D341Med (cell line): Measurements from ENCODE around the gene KIF1B.

Experiments used
- DNase-seq: peaks from one replicate; pipeline ENCODE4 v3.0.0; 2012; ENCODE audit warnings: low spot score

Gene KIF1B

GRCh38 chr1:10209905-10210810 is at the start of gene KIF1B:
KIF1B (plus strand) TSS chr1:10210570; CDS start chr1:10232329, 21,759 bp downstream.
- peak; percentile 100 for DNase-seq

GRCh38 chr1:10160907-10161490 is 49.4 kb upstream of the KIF1B start:
- no peak for DNase-seq

GRCh38 chr1:10161541-10162290 is 48.7 kb upstream of the KIF1B start:
- DNase-seq, result no peak

GRCh38 chr1:10168912-10169514 is 41.4 kb upstream of the KIF1B start:
- no peak for DNase-seq

GRCh38 chr1:10170239-10170574 is 40.2 kb upstream of the KIF1B start:
- no peak for DNase-seq

GRCh38 chr1:10171105-10171767 is 39.1 kb upstream of the KIF1B start:
- no peak for DNase-seq

GRCh38 chr1:10171995-10172669 is 38.2 kb upstream of the KIF1B start:
- DNase-seq, result no peak

GRCh38 chr1:10173582-10173981 is 36.8 kb upstream of the KIF1B start:
- no peak for DNase-seq

GRCh38 chr1:10177876-10178275 is 32.5 kb upstream of the KIF1B start:
- no peak for DNase-seq

GRCh38 chr1:10178597-10179405 is 31.6 kb upstream of the KIF1B start:
- no peak for DNase-seq

- DNase-seq, result no peak
These were observed 30.8 kb upstream of the KIF1B start for GRCh38 chr1:10179406-10180091.

- no peak for DNase-seq
These were observed 29.2 kb upstream of the KIF1B start for GRCh38 chr1:10181154-10181553.

GRCh38 chr1:10185759-10186158 is 24.6 kb upstream of the KIF1B start:
- DNase-seq, result no peak

GRCh38 chr1:10186331-10187025 is 23.9 kb upstream of the KIF1B start:
- DNase-seq, result no peak

- DNase-seq, result no peak
These were observed 23.4 kb upstream of the KIF1B start for GRCh38 chr1:10187026-10187334.

GRCh38 chr1:10188133-10188650 is 22.2 kb upstream of the KIF1B start:
- DNase-seq, result no peak

- no peak for DNase-seq
These were observed 20.7 kb upstream of the KIF1B start for GRCh38 chr1:10189659-10190058.

GRCh38 chr1:10192263-10192662 is 18.1 kb upstream of the KIF1B start:
- DNase-seq, result no peak

GRCh38 chr1:10193288-10193687 is 17.1 kb upstream of the KIF1B start:
- peak; percentile 58 for DNase-seq
